Measurements from ENCODE around the gene FAM163B. TPM values are rescaled to one million over a fixed set of nuclear protein-coding genes. Genes with fewer than 3 reads are reported as not detected.

Gene FAM163B
- total RNA-seq, 2 experiments from 2014 or later, result not detected

GRCh38 chr9:133643362-133643755 lies 34.2 kb upstream of the FAM163B start:
- intact Hi-C loops (cut with micrococcal nuclease), result no loop called here
- ATAC-seq (no peak), DNase-seq (no peak)
- no peaks in the 10 kb centered on the region for H3K36me3 Mint-ChIP-seq (ENCODE audit: low read depth)
- no peaks in the 10 kb centered on the region for H3K4me1 Mint-ChIP-seq (ENCODE audit: low read depth)
- no peak overlapping the region for H3K27ac Mint-ChIP-seq
- POLR2A ChIA-PET, result no interaction called here
- no peaks in the 10 kb centered on the region for H3K9me3 Mint-ChIP-seq
- TF ChIP-seq CTCF (IDR thresholded peaks at IDR 0.05), result no peak
- no peak overlapping the region for H3K4me3 Mint-ChIP-seq
- CTCF ChIA-PET, result no interaction called here
- no peaks in the 10 kb centered on the region for H3K27me3 Mint-ChIP-seq

- no peak overlapping the region for H3K4me3 Mint-ChIP-seq
- TF ChIP-seq CTCF (IDR thresholded peaks at IDR 0.05), result no peak
- H3K27me3 Mint-ChIP-seq, result no peaks in the 10 kb centered on the region
- intact Hi-C loops (cut with micrococcal nuclease), result no loop called here
- POLR2A ChIA-PET, result no interaction called here
- no peaks in the 10 kb centered on the region for H3K4me1 Mint-ChIP-seq (ENCODE audit: low read depth)
- no peaks in the 10 kb centered on the region for H3K36me3 Mint-ChIP-seq (ENCODE audit: low read depth)
- CTCF ChIA-PET, result no interaction called here
- H3K27ac Mint-ChIP-seq, result no peak overlapping the region
- ATAC-seq, result no peak
- no peaks in the 10 kb centered on the region for H3K9me3 Mint-ChIP-seq
- no peak for DNase-seq
Observed at GRCh38 chr9:133642708-133643361, 33.6 kb upstream of the FAM163B start.

GRCh38 chr9:133641861-133642595 lies 32.8 kb upstream of the FAM163B start:
- Mint-ChIP-seq H3K27me3 (no peaks in the 10 kb centered on the region), H3K4me3 (no peak overlapping the region), H3K4me1 (ENCODE audit: low read depth) (no peaks in the 10 kb centered on the region), H3K36me3 (ENCODE audit: low read depth) (no peaks in the 10 kb centered on the region), H3K27ac (no peak overlapping the region), H3K9me3 (no peaks in the 10 kb centered on the region)
- ChIA-PET CTCF (no interaction called here), POLR2A (no interaction called here)
- intact Hi-C loops (cut with micrococcal nuclease), result no loop called here
- DNase-seq, result no peak
- TF ChIP-seq CTCF (IDR thresholded peaks at IDR 0.05), result no peak
- no peak for ATAC-seq

GRCh38 chr9:133641396-133641655 lies 32.1 kb upstream of the FAM163B start:
- no peak for DNase-seq
- POLR2A ChIA-PET, result no interaction called here
- no peaks in the 10 kb centered on the region for H3K36me3 Mint-ChIP-seq (ENCODE audit: low read depth)
- ATAC-seq, result no peak
- intact Hi-C loops (cut with micrococcal nuclease), result no loop called here
- CTCF ChIA-PET, result no interaction called here
- no peaks in the 10 kb centered on the region for H3K4me1 Mint-ChIP-seq (ENCODE audit: low read depth)
- H3K27ac Mint-ChIP-seq, result no peak overlapping the region
- no peaks in the 10 kb centered on the region for H3K27me3 Mint-ChIP-seq
- no peak for TF ChIP-seq CTCF (IDR thresholded peaks at IDR 0.05)
- no peak overlapping the region for H3K4me3 Mint-ChIP-seq
- no peaks in the 10 kb centered on the region for H3K9me3 Mint-ChIP-seq

GRCh38 chr9:133640580-133641395 lies 31.6 kb upstream of the FAM163B start:
- Mint-ChIP-seq H3K27me3 (no peaks in the 10 kb centered on the region), H3K4me3 (no peak overlapping the region), H3K9me3 (no peaks in the 10 kb centered on the region), H3K36me3 (ENCODE audit: low read depth) (no peaks in the 10 kb centered on the region), H3K4me1 (ENCODE audit: low read depth) (no peaks in the 10 kb centered on the region), H3K27ac (no peak overlapping the region)
- ChIA-PET CTCF (no interaction called here), POLR2A (interaction anchor here (1.1 kb wide), 1 partner anchor 29 kb away, joined by 3 read pairs; no protein-coding TSS in a partner anchor)
- DNase-seq, result no peak
- no peak for ATAC-seq
- TF ChIP-seq CTCF (IDR thresholded peaks at IDR 0.05), result no peak
- intact Hi-C loops (cut with micrococcal nuclease), result no loop called here
